Ishikawa (cell line): ENCODE measurements around the gene PLD1.

Experiments used
- CEBPB ChIP-seq: IDR thresholded peaks from 2 replicates; pipeline ENCODE4 v1.6.1; 2012
- CREB1 ChIP-seq: IDR thresholded peaks from 2 replicates; pipeline ENCODE4 v1.6.1; 2012; ENCODE audit warnings: low read depth
- EGR1 ChIP-seq: IDR thresholded peaks from 2 replicates; pipeline ENCODE4 v1.6.1; 2012
- EP300 ChIP-seq: IDR thresholded peaks from 2 replicates; pipeline ENCODE4 v1.6.1; 2012; ENCODE audit warnings: borderline replicate concordance
- FOXM1 ChIP-seq: IDR thresholded peaks from 2 replicates; pipeline ENCODE4 v1.6.1; 2012; ENCODE audit warnings: low read depth, borderline replicate concordance
- NFIC ChIP-seq: IDR thresholded peaks from 2 replicates; pipeline ENCODE4 v1.6.1; 2012
- RAD21 ChIP-seq: IDR thresholded peaks from 2 replicates; pipeline ENCODE4 v1.6.1; 2012; ENCODE audit warnings: low read depth
- TAF1 ChIP-seq: IDR thresholded peaks from 2 replicates; pipeline ENCODE4 v1.6.1; 2012; ENCODE audit warnings: low read depth, mild to moderate bottlenecking
- TEAD4 ChIP-seq: IDR thresholded peaks from 2 replicates; pipeline ENCODE4 v1.6.1; 2012
- YY1 ChIP-seq: IDR thresholded peaks from 2 replicates; pipeline ENCODE4 v1.6.1; 2012; ENCODE audit warnings: low read depth
- ZBTB7A ChIP-seq: IDR thresholded peaks from 2 replicates; pipeline ENCODE4 v1.6.1; 2012; ENCODE audit warnings: low read depth
- TF ChIP-seq, protein P1 (sequence below): IDR thresholded peaks from 2 replicates; pipeline ENCODE4 v1.6.1; 2012; ENCODE audit warnings: low read depth, mild to moderate bottlenecking
- TF ChIP-seq, protein P2 (sequence below): IDR thresholded peaks from 2 replicates; pipeline ENCODE4 v1.6.1; 2012
- TF ChIP-seq, protein P3 (sequence below): IDR thresholded peaks from 2 replicates; pipeline ENCODE4 v1.6.1; 2012

DNA sequence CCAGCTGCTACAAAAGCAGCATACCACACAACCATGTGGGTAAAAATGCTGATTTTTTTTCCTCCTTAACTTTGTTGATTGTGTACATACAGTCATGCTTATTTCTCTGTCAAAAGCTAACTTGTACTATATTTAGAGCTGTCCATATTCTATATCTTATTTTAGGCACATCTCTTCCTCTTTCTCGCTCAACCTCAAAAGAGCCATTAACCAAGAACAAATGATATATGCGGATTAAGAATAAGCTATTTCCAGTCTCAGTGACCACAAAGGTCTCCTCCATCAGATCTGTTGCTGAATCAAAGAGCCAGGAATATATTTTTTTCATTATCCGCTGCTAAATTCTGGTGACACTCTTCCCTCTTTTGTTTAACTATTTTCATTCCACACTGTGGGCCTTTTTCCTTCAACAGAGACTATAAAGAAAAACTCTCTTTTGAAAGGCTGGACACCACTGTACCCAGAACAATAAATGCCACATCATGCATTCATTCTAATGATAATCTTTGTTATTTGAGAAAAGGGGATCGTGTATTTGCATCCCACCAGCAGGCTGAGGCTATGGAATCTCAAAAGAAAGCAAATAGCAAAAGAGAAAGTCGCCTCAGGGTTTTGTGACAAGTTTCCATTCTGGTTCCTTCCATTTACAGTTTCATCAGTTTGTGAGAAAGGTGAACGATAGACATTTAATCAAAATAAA is 40.8 kb upstream of the PLD1 start:
- no peak for TF ChIP-seq EP300
- no peak for TF ChIP-seq CEBPB
- no peak for TF ChIP-seq NFIC
- TF ChIP-seq TEAD4 = no peak
- TF ChIP-seq RAD21 = no peak
- TF ChIP-seq CREB1 = no peak
- TF ChIP-seq, protein P1, sequence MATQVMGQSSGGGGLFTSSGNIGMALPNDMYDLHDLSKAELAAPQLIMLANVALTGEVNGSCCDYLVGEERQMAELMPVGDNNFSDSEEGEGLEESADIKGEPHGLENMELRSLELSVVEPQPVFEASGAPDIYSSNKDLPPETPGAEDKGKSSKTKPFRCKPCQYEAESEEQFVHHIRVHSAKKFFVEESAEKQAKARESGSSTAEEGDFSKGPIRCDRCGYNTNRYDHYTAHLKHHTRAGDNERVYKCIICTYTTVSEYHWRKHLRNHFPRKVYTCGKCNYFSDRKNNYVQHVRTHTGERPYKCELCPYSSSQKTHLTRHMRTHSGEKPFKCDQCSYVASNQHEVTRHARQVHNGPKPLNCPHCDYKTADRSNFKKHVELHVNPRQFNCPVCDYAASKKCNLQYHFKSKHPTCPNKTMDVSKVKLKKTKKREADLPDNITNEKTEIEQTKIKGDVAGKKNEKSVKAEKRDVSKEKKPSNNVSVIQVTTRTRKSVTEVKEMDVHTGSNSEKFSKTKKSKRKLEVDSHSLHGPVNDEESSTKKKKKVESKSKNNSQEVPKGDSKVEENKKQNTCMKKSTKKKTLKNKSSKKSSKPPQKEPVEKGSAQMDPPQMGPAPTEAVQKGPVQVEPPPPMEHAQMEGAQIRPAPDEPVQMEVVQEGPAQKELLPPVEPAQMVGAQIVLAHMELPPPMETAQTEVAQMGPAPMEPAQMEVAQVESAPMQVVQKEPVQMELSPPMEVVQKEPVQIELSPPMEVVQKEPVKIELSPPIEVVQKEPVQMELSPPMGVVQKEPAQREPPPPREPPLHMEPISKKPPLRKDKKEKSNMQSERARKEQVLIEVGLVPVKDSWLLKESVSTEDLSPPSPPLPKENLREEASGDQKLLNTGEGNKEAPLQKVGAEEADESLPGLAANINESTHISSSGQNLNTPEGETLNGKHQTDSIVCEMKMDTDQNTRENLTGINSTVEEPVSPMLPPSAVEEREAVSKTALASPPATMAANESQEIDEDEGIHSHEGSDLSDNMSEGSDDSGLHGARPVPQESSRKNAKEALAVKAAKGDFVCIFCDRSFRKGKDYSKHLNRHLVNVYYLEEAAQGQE = no peak
- TF ChIP-seq, protein P2, sequence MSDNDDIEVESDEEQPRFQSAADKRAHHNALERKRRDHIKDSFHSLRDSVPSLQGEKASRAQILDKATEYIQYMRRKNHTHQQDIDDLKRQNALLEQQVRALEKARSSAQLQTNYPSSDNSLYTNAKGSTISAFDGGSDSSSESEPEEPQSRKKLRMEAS = no peak
- TF ChIP-seq, protein P3, sequence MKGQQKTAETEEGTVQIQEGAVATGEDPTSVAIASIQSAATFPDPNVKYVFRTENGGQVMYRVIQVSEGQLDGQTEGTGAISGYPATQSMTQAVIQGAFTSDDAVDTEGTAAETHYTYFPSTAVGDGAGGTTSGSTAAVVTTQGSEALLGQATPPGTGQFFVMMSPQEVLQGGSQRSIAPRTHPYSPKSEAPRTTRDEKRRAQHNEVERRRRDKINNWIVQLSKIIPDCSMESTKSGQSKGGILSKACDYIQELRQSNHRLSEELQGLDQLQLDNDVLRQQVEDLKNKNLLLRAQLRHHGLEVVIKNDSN = no peak
- TF ChIP-seq YY1 = no peak
- TF ChIP-seq TAF1 = no peak
- TF ChIP-seq EGR1 = no peak
- TF ChIP-seq FOXM1 = no peak
- no peak for TF ChIP-seq ZBTB7A
